ENCODE measurements around the gene SMIM45.

SMIM45 gene

GRCh38 chr22:41969110-41969646 is 17.2 kb downstream of the SMIM45 start, which contains the start of gene SEPTIN3:
Gene SEPTIN3 (plus strand): TSS chr22:41969443. CDS start chr22:41971493, 2,050 bp downstream.
- H3K4me1 ChIP-seq: no peaks in the 10 kb centered on the region
- no peak for TF ChIP-seq CTCF (IDR thresholded peaks at IDR 0.05)
- FAIRE-seq (no peak), ATAC-seq (no peak), DNase-seq (no peak)
- H3K27ac ChIP-seq: no peak within 1 kb of the TSS
- peaks cover 0 to 3% (median 0%) of the 10 kb centered on the region in 4 donors for H3K27me3 ChIP-seq
- intact Hi-C loops (cut with DNase I): loop anchor here in 1 of 3 donors (10.0 kb wide), 1 partner anchor 466 kb away; the partner anchor contains the start of gene NFAM1
- no peak within 1 kb of the TSS for H3K4me3 ChIP-seq
- no peaks in the 10 kb centered on the region for H3K36me3 ChIP-seq
- WGBS, 2 donors: 72% methylated on average over 8 of the region's 8 CpGs
- H3K9me3 ChIP-seq: no peaks in the 10 kb centered on the region

- peaks cover 0 to 3% (median 0%) of the 10 kb centered on the region in 4 donors for H3K27me3 ChIP-seq
- no peaks in the 10 kb centered on the region for H3K36me3 ChIP-seq
- no peak overlapping the region for H3K4me3 ChIP-seq
- no peak overlapping the region for H3K27ac ChIP-seq
- intact Hi-C loops (cut with DNase I): no loop called here
- H3K4me1 ChIP-seq: no peaks in the 10 kb centered on the region
- FAIRE-seq (no peak), ATAC-seq (no peak), DNase-seq (no peak)
- H3K9me3 ChIP-seq: no peaks in the 10 kb centered on the region
- 71 to 80% methylated on average over 2 of the region's 2 CpGs for WGBS, 2 donors
- no peak for TF ChIP-seq CTCF (IDR thresholded peaks at IDR 0.05)
Measured at GRCh38 chr22:41970601-41971000, 18.7 kb downstream of the SMIM45 start.

- WGBS, 2 donors: 59 to 70% methylated on average over 11 of the region's 11 CpGs
- H3K9me3 ChIP-seq: no peaks in the 10 kb centered on the region
- ATAC-seq: no peak
- peaks cover 0 to 3% (median 0%) of the 10 kb centered on the region in 4 donors for H3K27me3 ChIP-seq
- no peak for FAIRE-seq
- DNase-seq: no peak
- no peak overlapping the region for H3K4me3 ChIP-seq
- no peak overlapping the region for H3K27ac ChIP-seq
- TF ChIP-seq CTCF (IDR thresholded peaks at IDR 0.05): no peak
- intact Hi-C loops (cut with DNase I): no loop called here
- no peaks in the 10 kb centered on the region for H3K36me3 ChIP-seq
- H3K4me1 ChIP-seq: no peaks in the 10 kb centered on the region
Measured at GRCh38 chr22:41971431-41971830, 19.5 kb downstream of the SMIM45 start.

- no peak overlapping the region for H3K27ac ChIP-seq
- intact Hi-C loops (cut with DNase I): no loop called here
- FAIRE-seq: no peak
- no peaks in the 10 kb centered on the region for H3K4me1 ChIP-seq
- H3K9me3 ChIP-seq: no peaks in the 10 kb centered on the region
- H3K27me3 ChIP-seq: peaks cover 0 to 3% (median 0%) of the 10 kb centered on the region in 4 donors
- DNase-seq: no peak
- 63 to 65% methylated on average over 10 of the region's 10 CpGs for WGBS, 2 donors
- no peak for TF ChIP-seq CTCF (IDR thresholded peaks at IDR 0.05)
- ATAC-seq: no peak
- no peak overlapping the region for H3K4me3 ChIP-seq
- no peaks in the 10 kb centered on the region for H3K36me3 ChIP-seq
Measured at GRCh38 chr22:41974691-41975290, 22.8 kb downstream of the SMIM45 start.
